NCI-H460 (cell line): ENCODE data around the gene BPIFB1. TPM values are rescaled to one million over a fixed set of nuclear protein-coding genes. Genes with fewer than 3 reads are reported as not detected.

Source experiments
- DNase-seq: peaks from one replicate; pipeline ENCODE4 v3.0.0-alpha.2; 2016; ENCODE audit warnings: low read depth; ENCODE audit errors: extremely low read depth
- total RNA-seq: library from RNA; depleted of rRNA; stranded (reverse); fragments of >200 nt; shearing (Covaris generic); gene quantifications from 2 replicates; pipeline ENCODE4 v1.2.3, GENCODE V29; 2014

Gene BPIFB1
- total RNA-seq, 1 experiment from 2014 or later = not detected

DNA sequence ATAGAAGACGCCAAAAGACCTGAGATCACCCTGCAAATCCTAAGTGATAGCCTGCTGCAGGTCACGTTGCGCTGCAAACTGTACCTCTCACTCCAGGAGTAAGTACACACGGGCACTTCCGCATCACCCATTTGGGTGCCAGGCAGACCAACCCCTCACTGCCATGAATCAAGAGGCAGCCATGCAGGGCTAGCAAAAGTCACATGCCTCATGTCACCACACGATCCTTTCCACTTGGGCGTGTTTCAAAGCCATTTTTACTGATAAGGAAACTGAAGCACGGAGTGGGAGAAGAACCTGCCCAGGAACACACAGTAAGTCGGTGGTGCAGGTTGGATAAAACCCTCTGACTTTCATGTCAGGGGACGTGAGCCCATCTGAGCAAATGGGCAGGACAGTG, 37.0 kb downstream of the BPIFB1 start:
- no peak for DNase-seq

DNA sequence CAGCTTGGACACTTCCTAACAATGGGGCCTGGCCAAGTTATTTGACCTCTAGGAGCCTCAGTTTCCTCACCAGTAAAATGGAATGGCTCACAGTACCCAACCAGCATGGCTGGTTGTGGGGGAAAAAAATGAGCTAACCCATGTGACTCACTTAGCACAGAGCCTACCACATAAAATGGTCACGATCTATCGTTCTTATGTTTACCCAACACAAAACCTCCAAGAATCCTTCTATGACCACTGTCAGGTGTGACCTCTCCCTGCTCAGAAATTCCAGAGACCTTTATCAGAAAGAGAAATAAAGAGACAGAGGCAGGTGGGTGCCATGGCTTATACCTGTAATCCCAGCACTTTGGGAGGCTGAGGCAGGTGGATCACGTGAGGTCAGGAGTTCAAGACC, 39.4 kb downstream of the BPIFB1 start:
- DNase-seq = no peak

GRCh38 chr20:33323236-33323635, 40.2 kb downstream of the BPIFB1 start:
- no peak for DNase-seq

GRCh38 chr20:33325350-33325749, 42.3 kb downstream of the BPIFB1 start:
- DNase-seq = no peak

GRCh38 chr20:33328157-33329137, 45.4 kb downstream of the BPIFB1 start:
- DNase-seq = no peak

DNA sequence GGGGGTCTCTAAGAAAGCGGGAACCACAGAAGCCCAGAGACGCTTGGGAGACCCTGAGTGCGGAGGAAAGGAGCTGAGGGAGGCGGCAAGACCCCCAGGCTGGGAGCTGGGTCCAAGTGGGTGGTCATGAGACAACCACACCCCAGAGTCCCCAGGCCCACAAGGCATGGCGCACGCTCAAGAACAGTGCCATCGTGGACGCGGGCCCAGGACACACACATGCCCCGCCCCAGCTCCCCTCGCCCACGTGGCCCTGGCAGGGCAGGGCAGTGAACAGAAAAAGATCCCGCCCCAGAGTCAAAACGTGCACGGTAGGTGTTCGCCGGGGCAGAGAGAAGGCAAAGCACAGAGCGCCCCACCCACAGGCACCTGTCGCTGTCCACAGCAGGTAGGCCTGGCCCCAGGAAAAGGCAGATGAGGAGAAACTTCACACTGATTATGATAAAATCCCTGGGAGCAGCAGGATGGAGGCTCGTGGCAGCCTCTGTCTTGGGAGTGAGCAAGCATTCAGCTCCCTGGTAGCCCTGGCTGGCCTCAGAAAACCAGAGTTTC, 50.0 kb downstream of the BPIFB1 start:
- DNase-seq = no peak

DNA sequence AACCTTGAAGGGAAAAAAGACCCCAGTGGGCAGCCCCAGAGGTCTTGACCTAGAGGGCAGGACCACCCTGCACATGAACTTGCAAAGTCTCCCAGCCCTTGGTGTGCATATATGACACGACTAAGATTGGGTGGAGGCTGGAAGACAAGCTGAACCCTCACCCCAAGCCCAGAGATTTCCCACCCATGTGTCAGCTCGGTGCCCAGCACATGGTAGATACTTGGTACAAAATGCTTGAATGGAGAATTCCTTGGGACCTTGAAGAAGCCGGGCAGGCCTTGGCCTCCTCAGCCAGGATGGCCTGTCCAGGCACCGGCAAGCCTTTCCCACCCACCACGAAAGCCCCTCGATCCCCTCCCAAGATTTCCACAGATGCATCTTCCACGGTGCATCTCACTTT, 50.6 kb downstream of the BPIFB1 start:
- DNase-seq = no peak

GRCh38 chr20:33334111-33334510, 51.1 kb downstream of the BPIFB1 start:
- DNase-seq = no peak

- DNase-seq = no peak
Measured at GRCh38 chr20:33336375-33336774, 53.4 kb downstream of the BPIFB1 start.

- peak; percentile 4 for DNase-seq
Measured at GRCh38 chr20:33337119-33337518, 54.1 kb downstream of the BPIFB1 start.

- no peak for DNase-seq
Measured at GRCh38 chr20:33337531-33338165, 54.6 kb downstream of the BPIFB1 start.

GRCh38 chr20:33338467-33339258, 55.6 kb downstream of the BPIFB1 start:
- DNase-seq = no peak

- no peak for DNase-seq
Measured at GRCh38 chr20:33339515-33340058, 56.6 kb downstream of the BPIFB1 start.

GRCh38 chr20:33343521-33343920, 60.5 kb downstream of the BPIFB1 start:
- DNase-seq = no peak

DNA sequence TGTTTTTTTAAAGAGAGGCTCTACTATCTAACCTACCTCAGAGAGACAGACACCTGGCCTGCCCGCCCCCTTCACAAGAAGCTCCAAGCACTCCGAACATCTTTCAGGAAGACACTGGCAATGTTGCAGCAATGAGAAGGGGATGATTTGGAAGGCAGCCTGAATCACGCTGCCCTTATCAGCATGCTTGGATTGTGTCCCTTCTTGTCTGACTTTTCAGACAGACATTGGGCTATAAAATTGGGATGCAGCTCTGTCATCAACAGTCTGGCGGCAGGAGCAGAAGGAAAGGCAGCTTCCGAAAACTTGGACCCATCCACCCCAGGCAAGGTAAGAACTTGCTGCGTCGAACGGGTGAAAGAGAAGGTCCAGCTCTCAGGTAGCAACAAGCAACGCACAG, 62.3 kb downstream of the BPIFB1 start:
- no peak for DNase-seq

DNA sequence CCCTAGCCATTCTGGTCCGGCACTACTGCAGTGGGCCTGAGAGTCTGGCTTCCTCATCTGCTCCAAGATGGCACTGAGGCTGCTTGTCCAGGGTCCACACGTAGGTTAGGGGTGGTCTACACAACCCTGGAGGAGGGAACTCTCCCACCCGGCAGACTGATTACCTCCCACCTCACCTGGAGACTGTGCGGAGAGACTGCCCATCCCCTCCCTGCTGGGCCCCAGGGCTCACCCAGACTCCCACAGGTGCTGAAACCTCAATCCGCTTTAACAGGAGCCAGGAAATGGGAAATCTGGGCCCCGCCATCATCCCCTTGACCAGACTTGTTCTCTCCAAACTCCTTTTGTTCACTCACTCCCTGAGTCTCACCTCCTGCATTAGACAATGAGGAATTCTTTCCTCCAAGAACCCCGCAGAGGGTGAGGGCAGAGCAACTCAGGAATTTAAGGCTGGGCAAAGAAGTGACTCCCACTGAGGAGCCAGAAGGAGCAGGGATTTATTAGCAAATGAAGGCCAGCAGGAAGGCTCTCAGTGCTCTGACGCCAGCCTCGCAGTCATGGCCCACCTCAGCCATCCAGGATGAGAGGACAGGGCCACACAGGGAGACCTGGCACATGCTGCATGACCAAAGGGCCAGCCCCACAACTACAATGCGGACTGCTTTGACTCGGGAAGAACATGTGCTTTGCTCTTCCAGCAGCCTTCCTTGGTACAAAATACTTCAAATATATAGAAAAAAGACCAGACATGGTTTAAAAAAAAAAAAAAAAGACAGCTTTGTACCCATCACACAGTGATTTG, 65.3 kb downstream of the BPIFB1 start:
- DNase-seq = no peak

- no peak for DNase-seq
Measured at GRCh38 chr20:33349493-33349892, 66.5 kb downstream of the BPIFB1 start.

DNA sequence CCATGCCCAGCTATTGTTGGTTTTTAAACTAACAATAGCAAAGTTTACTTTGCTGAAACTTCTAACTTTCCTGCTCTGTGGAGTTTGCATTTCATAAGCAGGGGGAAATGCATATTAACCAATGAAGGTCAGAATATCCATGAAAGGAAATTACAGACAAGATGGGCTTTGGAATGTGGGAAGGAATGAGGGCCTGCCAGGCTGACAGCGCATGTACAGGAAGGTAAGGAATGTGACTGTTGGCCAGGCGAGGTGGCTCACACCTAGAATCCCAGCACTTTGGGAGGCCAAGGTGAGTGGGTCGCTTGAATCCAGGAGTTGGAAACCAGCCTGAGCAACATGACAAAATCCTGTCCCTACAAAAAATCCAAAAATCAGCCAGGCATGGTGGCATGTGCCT, 68.7 kb downstream of the BPIFB1 start:
- DNase-seq = no peak

DNA sequence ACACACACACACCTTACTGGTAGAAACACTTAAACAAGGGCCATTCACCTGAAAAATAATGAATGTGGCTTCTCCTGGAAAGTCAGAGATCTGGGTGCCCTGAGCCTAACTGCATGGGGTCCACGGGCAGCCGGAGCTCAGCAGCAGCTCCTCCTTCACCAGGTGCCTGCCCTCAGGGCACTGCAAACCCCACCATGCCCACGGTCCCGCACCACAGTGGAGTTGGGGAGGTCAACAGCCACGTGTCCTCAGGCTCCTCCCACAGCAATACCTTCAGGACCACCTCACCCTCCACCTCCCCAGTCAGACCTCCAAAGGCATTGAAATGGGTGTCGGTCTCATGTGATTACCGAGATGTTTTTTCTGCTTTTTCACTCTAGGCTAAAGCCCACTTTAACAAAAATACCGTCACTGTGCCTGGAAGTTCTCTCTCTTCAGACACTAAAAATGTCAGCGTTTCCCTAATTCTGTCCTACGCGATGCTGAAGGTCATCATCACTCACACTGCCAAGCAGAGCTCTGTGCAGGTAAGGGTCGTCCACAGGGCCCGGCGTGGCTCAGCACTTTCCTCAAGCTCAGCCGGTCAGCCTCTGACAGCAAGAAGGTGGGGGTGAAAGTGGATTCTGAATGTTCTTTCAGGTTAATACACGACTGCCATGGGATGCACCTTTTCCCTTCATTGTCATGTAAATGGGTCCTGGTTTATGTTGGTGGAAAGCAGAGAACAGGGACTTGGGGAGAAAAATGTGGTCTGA, 69.4 kb downstream of the BPIFB1 start:
- DNase-seq = no peak
